ENCODE measurements around the gene PKP2. TPM values are rescaled to one million over a fixed set of nuclear protein-coding genes. Genes with fewer than 3 reads are reported as not detected.
A peak's percentile ranks its signal among the peaks of the same experiment; 100 is the strongest.

PKP2 gene
- total and polyA plus RNA-seq, 2 donors (not counting 3 experiments of a cell fraction or from before 2014, with no cell fraction given), result 1.4 to 6.5 TPM

GRCh38 chr12:32918890-32919801 lies 22.6 kb upstream of the PKP2 start:
- no peak overlapping the region for H3K4me3 ChIP-seq (replicated peaks in 1 of 3; ENCODE audit: insufficient read depth in 1 of 3, low read depth in 1 of 3, low read length in 3 of 3)
- ChIA-PET POLR2A (interaction anchor here (0.7 to 0.8 kb wide), 2 partner anchors 163 to 164 kb away, joined by 3 read pairs; partner anchors contain the start of gene YARS2), CTCF (interaction anchor here (0.6 to 5.3 kb wide), 13 partner anchors 9 to 1103 kb away, joined by 3 to 87 read pairs (median 4); partner anchors contain the start of genes ALG10, PKP2 and YARS2)
- no peaks in the 10 kb centered on the region for H4K20me1 ChIP-seq (replicated peaks; ENCODE audit: control insufficient read depth, extremely low read depth, insufficient read depth, low read length)
- dilution Hi-C loops (cut with MboI; ENCODE audit: extremely low pct_ligation_motif_present, low sequenced_read_pairs) (no loop called here), intact Hi-C loops (cut with micrococcal nuclease) (loop anchor here (1.0 kb wide), 3 partner anchors 23 to 1103 kb away; partner anchors contain the start of genes ALG10 and PKP2)
- no peaks in the 10 kb centered on the region for H3K9me1 ChIP-seq (replicated peaks; ENCODE audit: control insufficient read depth, extremely low read depth, insufficient read depth, low read length)
- peak overlapping the region; percentile 38 for H3K9ac ChIP-seq (replicated peaks; ENCODE audit: extremely low read depth, insufficient read depth, low read length)
- H3K27ac ChIP-seq (ENCODE audit: insufficient read depth, low read depth, low read length), result peak overlapping the region; percentile 63
- DNase-seq (ENCODE audit: low read depth, low spot score) (peak; percentile 54), FAIRE-seq (peak; percentile 81)
- peak overlapping the region; percentile 17 for H2AFZ ChIP-seq (ENCODE audit: low read depth, low read length)
- H3K36me3 ChIP-seq (ENCODE audit: control insufficient read depth in 2 of 2, extremely low read depth in 1 of 2, insufficient read depth in 2 of 2, low read length in 2 of 2), result no peaks in the 10 kb centered on the region
- H3K9me3 ChIP-seq (replicated peaks; ENCODE audit: control insufficient read depth, insufficient read depth, low read length), result no peaks in the 10 kb centered on the region
- no peaks in the 10 kb centered on the region for H3K27me3 ChIP-seq (ENCODE audit: control insufficient read depth in 2 of 2, insufficient read depth in 2 of 2, low read length in 2 of 2)
- peak overlapping the region; percentile 38 for H3K4me2 ChIP-seq (ENCODE audit: insufficient read depth, low read length)
- H3K79me2 ChIP-seq (ENCODE audit: control insufficient read depth, insufficient read depth, low read length), result no peaks in the 10 kb centered on the region
- TF ChIP-seq POLR2AphosphoS5 (IDR thresholded peaks at IDR 0.05; ENCODE audit: insufficient read depth, low read depth, low read length), result no peak
- no peak for TF ChIP-seq POLR2A (IDR thresholded peaks at IDR 0.05; ENCODE audit: low read depth, low read length)
- TF ChIP-seq FOS (IDR thresholded peaks at IDR 0.05; ENCODE audit: borderline replicate concordance, insufficient read depth, low read length), result peak; percentile 38
- no peak for TF ChIP-seq GATA2 (IDR thresholded peaks at IDR 0.05; ENCODE audit: insufficient read depth, insufficient read length, low read depth, low read length)
- peak; percentile 37 to 39 for TF ChIP-seq CTCF (IDR thresholded peaks at IDR 0.05; ENCODE audit: extremely low read depth in 1 of 2, insufficient read depth in 1 of 2, low read depth in 1 of 2, low read length in 2 of 2)
- no peak for TF ChIP-seq EZH2 (IDR thresholded peaks at IDR 0.05; ENCODE audit: borderline replicate concordance, low read depth, low read length, severe bottlenecking)
- peak; percentile 29 for TF ChIP-seq JUN (IDR thresholded peaks at IDR 0.05; ENCODE audit: borderline replicate concordance, insufficient read depth, insufficient read length, low read depth)
- TF ChIP-seq MYC (IDR thresholded peaks at IDR 0.05; ENCODE audit: low read depth, low read length), result no peak
- no peak for TF ChIP-seq MAX (IDR thresholded peaks at IDR 0.05; ENCODE audit: insufficient read depth, insufficient read length)
- peaks cover 23% of the 10 kb centered on the region for H3K4me1 ChIP-seq (ENCODE audit: control insufficient read depth, extremely low read depth, insufficient read depth, low read length)
- no TSS peak for BruUV-seq (replicated peaks)
